ENCODE measurements around the gene SCG3. TPM values are rescaled to one million over a fixed set of nuclear protein-coding genes. Genes with fewer than 3 reads are reported as not detected.
"Not testable (repeated sequence)": the region's sequence is repeated elsewhere in the genome, so short reads cannot be mapped to it uniquely, and the experiment has no call there.

Gene SCG3
- total RNA-seq, 1 donor: not detected

DNA sequence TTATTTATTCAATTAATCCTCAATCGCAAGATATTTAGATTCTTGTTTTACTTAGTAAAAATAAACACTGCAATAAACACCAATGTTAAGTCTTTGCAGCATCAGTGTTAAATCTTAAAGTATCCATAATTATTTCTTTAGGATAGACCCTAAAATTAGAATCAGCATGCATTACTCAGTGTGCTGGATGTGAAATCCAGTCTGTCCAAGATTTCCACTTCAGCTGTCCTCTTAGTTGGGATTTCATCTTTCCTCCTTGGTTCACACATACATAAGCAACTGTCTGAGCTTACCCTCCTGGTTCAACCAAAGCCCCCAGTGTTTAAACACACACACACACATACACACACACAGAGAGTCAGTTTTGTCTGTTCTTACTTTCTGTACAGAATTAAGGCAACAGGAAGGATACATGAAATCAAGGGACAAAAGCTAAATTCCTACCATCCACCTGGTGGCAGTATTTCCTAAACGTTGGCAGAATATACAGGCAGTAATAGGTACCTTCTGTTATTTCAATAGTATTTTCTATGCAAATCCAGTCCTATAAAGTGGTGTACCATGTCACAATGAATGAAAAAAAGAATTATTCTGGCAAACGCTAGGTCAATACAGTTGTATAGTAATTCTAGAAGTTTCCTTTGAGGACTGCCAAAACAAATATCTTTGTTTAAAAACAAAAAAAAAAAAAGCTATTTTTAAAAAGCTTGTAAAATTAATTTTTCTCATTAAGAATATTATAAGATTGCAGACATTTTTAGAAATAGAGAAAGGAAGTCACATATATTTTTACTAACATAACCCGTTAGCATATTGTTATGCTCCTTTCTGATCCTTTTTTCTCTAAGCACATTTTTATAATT, 31.4 kb upstream of the SCG3 start:
- TF ChIP-seq, protein P1, sequence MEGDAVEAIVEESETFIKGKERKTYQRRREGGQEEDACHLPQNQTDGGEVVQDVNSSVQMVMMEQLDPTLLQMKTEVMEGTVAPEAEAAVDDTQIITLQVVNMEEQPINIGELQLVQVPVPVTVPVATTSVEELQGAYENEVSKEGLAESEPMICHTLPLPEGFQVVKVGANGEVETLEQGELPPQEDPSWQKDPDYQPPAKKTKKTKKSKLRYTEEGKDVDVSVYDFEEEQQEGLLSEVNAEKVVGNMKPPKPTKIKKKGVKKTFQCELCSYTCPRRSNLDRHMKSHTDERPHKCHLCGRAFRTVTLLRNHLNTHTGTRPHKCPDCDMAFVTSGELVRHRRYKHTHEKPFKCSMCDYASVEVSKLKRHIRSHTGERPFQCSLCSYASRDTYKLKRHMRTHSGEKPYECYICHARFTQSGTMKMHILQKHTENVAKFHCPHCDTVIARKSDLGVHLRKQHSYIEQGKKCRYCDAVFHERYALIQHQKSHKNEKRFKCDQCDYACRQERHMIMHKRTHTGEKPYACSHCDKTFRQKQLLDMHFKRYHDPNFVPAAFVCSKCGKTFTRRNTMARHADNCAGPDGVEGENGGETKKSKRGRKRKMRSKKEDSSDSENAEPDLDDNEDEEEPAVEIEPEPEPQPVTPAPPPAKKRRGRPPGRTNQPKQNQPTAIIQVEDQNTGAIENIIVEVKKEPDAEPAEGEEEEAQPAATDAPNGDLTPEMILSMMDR (IDR thresholded peaks at IDR 0.05; ENCODE audit: insufficient read depth, low read depth, low read length): peak; percentile 73
- DNase-seq (ENCODE audit: low read depth): peak; percentile 83
- H3K4me3 ChIP-seq (ENCODE audit: low read depth, low read length): no peak overlapping the region

DNA sequence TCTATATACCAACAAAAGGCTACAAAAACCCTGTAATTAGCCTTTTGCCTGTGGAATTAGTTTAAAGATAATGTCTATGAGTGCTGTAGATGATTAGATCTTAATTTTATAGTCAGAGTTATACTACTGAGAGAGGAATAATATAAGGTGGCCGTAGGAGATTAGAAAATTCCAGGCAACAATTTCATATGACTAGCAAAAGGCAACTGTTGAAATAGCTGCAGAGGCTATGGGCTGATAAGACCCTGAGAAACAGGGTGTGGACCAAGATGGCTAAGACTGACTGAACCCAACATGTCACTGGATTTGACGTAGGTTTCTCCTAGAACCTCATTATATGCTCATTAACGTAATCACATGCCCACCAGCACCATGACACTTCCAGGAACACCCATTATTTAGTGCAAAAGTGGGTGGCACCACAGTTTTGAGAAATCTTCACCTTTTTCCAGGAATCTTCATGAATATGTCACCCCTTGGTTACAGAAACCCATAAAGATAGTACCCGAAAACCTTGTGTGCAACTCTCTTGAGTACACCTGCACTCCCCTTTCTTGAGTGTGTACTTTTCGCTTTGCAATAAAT, 29.1 kb upstream of the SCG3 start:
- no peak overlapping the region for H3K4me3 ChIP-seq (ENCODE audit: low read depth, low read length)
- no peak for DNase-seq (ENCODE audit: low read depth)
- TF ChIP-seq, protein P1 (IDR thresholded peaks at IDR 0.05; ENCODE audit: insufficient read depth, low read depth, low read length): no peak

DNA sequence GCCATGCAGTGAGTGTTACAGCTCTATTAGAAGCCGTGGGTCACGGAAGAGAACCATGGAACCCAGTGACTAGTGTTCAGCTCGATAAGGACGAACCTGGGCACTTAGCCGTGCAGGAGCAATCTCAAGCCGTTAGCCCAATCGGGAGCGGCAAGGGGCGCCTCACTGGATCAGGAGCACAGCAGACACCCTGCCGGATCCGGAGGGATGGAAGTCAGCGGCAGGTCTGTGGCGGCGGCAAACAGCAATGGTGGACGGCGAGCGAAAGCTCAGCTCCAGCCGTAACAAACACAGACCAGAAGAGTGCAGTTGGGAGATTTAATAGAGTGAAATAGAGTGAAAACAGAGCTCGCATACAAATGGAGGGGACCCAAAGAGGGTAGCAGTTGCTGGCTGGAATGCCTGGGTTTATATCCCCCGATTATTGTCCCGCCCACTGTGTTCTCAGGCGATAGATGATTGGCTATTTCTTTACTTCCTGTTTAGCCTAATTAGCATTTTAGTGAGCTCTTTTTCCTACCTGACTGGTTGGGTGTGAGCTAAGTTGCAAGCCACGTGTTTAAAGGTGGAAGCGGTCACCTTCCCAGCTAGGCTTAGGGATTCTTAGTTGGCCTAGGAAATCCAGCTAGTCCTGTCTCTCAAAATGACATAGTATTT, 25.8 kb upstream of the SCG3 start:
- not testable (repeated sequence) for H3K4me3 ChIP-seq (ENCODE audit: low read depth, low read length); DNase-seq (ENCODE audit: low read depth)

DNA sequence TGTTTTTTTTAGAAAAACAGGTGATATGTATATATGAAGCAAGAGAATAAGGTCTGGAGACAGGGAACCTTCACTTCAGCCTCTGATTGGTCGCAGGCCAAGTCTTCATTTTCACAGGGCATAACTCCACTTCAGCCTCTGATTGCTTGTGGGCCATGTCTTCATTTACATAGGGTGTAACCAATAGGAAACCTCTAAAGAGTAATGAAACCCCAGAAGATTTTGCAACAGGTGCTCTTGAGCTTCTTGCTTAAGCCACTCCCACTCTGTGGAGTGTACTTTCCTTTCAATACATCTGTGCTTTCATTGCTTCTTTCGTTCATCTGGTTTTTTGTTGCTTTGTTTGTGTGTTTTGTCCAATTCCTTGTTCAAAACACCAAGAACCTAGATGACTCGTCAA, 22.6 kb upstream of the SCG3 start:
- DNase-seq (ENCODE audit: low read depth): no peak
- TF ChIP-seq, protein P1 (IDR thresholded peaks at IDR 0.05; ENCODE audit: insufficient read depth, low read depth, low read length): no peak
- H3K4me3 ChIP-seq (ENCODE audit: low read depth, low read length): no peak overlapping the region

DNA sequence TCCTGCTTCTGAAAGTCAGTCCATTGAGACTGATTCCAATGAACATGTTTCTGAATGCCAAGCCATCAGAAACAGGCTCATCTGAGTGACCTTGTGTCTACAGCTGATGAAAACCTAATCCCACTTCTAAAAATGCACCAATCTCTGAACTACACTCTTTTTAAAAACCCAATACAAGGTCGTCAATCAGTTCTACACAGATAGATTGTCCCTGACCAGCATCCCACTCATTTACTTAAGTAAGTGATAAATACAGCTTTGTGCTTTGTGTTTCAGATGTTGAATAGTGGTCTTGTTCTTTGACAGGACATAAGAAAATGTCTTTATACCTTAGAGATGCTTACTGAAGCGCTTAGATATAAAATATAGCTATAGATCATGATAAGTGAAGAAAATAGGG, 20.2 kb upstream of the SCG3 start:
- DNase-seq (ENCODE audit: low read depth): no peak
- TF ChIP-seq, protein P1 (IDR thresholded peaks at IDR 0.05; ENCODE audit: insufficient read depth, low read depth, low read length): no peak
- no peak overlapping the region for H3K4me3 ChIP-seq (ENCODE audit: low read depth, low read length)

DNA sequence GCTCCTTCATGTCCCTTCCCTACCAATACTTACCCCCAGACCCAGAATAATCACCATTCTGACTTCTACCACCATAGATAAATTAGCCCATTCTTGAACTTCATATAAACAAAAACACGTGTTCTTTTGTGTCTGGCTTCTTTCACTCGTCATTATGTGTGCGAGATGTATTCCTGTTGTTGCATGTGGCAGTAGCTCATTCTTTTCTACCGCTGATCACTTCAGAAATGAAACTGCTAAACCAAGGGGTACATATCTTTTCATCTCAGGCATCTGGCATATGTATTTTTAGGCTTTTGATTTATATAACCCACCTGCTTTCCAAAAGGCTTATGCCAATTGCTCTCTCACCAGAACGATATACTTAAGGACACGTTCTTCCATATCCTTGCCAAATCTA, 13.8 kb upstream of the SCG3 start:
- TF ChIP-seq, protein P1 (IDR thresholded peaks at IDR 0.05; ENCODE audit: insufficient read depth, low read depth, low read length): no peak
- no peak overlapping the region for H3K4me3 ChIP-seq (ENCODE audit: low read depth, low read length)
- no peak for DNase-seq (ENCODE audit: low read depth)

DNA sequence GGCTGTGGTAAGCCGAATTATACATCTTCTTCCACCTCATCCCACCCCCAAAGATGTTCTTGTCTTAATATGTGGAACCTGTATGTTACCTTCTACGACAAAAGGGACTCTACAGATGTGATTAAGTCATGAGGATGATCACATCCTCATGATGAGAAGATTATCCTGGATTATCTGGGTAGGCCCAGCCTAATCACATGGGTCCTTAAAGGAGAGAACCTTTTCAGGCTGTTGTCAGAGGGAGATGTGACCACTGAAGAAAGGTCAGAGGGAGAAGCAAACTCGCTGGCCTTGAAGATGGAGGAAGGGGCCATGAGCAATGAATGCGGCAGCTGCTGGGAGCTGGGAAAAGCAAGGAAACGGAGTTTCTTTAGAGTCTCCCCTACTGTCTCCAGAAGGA, 12.9 kb upstream of the SCG3 start:
- H3K4me3 ChIP-seq (ENCODE audit: low read depth, low read length): no peak overlapping the region
- TF ChIP-seq, protein P1 (IDR thresholded peaks at IDR 0.05; ENCODE audit: insufficient read depth, low read depth, low read length): no peak
- no peak for DNase-seq (ENCODE audit: low read depth)
